NT2/D1 (cell line): ENCODE measurements around the gene CKAP2L.

Experiments
- SUZ12 ChIP-seq: IDR thresholded peaks from 2 replicates; pipeline ENCODE4 v1.6.1; 2011; ENCODE audit not compliant: insufficient read length, insufficient read depth; ENCODE audit errors: extremely low read depth
- YY1 ChIP-seq: IDR thresholded peaks from 2 replicates; pipeline ENCODE4 v1.6.1; 2011; ENCODE audit not compliant: insufficient read length, insufficient read depth
- ZNF274 ChIP-seq: IDR thresholded peaks from 2 replicates; pipeline ENCODE4 v1.6.1; 2011; ENCODE audit warnings: mild to moderate bottlenecking, low read depth, low read length

DNA sequence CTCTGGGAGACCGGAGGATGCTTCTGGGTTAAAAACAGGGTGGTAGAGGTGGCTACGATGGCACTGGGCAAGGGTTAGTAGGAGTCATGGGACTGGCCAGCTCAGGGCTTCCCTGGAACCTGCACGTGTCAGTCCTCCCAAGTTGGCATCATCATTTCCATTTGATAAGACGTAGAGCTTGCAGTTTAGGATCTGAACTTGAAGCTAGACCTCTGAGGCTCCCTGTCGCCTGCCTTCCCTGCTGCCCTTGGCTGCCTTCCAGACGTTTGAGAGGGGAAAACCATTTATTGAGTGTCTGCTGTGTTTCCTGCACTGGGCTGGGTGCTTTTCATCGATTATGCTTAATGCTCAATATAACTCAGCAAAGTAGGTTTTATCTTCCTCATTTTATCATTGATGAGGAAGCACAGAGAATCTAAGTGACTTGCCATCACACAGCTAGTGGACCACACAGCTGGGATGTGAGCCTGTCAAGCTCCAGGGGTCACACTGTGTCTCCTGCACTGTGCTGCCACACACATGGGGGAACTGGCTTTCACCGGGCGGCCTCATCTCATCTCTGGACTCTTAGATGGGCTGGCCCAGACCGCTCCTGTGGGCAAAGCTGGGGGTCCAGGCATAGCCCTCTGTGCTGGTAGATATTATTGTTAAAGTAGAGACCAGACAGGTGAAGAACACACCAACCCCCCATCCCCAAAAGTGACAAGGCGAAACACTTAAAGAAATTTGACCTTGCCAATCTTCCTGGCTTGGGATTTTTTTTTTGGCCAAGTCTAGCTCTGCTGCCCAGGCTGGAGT lies 35.8 kb downstream of the CKAP2L start:
- TF ChIP-seq SUZ12 (no peak), YY1 (no peak), ZNF274 (no peak)
